HG02938 (cell line): ENCODE measurements around the gene PBX1.
"Not testable (repeated sequence)": the region's sequence is repeated elsewhere in the genome, so short reads cannot be mapped to it uniquely, and the experiment has no call there.

Experiments
- ATAC-seq: cut with Tn5 transposase; IDR thresholded peaks from one replicate; pipeline ENCODE4 v1.9.1; 2021; ENCODE audit warnings: mild to moderate bottlenecking, moderate library complexity; ENCODE audit not compliant: unreplicated experiment

PBX1 gene

GRCh38 chr1:164637461-164638375 lies 78.7 kb downstream of the PBX1 start:
- no peak for ATAC-seq

DNA sequence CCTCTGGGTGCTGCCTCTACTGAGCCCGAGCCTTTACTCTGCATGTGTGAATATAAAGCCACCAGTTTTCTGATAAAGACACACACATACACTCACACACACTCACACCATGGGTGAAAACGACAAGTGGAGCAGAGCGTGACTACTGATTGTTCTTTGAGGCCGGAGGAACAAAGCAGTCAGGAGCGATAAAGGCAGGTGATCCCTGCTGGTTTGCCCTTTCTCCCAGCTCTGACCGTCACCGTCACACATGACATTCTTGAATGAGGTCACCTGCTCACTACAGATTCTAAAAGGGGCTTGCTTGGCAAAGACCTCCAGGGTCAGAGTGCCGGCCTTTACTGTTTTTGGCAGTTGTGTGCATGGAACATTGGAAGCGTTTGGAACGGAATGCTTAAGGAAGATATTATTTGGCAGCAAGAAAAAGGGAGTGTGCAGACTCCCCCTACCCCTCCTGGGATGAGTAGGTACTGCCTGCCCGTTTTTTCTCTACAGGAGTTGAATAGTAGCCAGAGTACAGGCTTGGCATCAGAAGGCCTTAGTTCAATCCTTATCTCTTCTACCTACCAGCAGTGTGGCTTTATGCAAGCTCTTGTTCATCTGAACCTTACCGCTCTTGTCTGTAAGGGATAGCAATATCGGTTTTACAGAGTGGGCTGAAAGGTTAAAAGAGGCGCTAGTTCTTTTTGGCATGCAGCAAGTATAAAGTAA lies 79.7 kb downstream of the PBX1 start:
- no peak for ATAC-seq

GRCh38 chr1:164640686-164641352 lies 81.8 kb downstream of the PBX1 start:
- ATAC-seq: no peak

- no peak for ATAC-seq
These were observed 82.4 kb downstream of the PBX1 start for GRCh38 chr1:164641353-164641730.

- ATAC-seq: no peak
These were observed 84.0 kb downstream of the PBX1 start for GRCh38 chr1:164643018-164643417.

GRCh38 chr1:164644268-164644667 lies 85.3 kb downstream of the PBX1 start:
- ATAC-seq: no peak

GRCh38 chr1:164644774-164645644 lies 86.0 kb downstream of the PBX1 start:
- no peak for ATAC-seq

GRCh38 chr1:164645921-164646320 lies 86.9 kb downstream of the PBX1 start:
- no peak for ATAC-seq

DNA sequence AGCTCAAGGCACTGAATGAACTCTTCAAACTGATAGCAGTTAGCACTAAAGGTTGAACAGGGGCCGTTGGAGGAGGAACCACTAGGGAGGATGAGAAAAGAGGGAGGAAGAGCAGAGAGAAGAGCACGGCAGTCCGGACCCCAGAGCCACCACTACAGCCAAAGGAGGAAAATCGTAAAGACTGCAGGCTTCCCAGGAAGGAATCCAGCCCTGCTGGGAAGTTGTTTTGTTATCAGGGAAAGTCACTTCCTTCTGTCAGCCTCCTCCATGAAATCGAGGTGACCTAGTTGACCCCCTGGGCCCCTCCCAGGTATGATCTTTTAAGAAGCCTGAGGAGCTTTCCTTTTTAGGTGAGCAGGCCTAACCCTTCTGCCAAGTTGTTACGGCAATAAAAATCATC lies 88.2 kb downstream of the PBX1 start:
- ATAC-seq: no peak

DNA sequence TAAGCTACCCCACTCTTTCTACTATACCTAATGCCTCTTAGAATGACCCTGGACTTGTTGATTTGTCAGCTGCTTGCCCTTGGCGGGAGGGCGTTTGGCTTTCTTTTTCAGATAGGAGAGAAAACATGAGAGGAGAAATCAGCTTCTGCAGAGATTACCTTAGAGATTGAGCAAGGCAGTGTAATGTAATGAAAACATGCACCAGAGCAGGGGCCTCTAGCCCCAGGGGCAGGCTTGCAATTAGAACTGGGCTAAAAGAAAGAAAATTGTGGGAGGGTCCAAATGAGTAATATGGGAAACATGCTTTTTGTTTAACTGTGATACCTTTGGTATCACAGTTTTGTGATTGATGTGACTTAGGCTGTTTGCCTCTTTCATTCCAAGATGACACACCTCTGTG lies 89.7 kb downstream of the PBX1 start:
- no peak for ATAC-seq

GRCh38 chr1:164649146-164649545 lies 90.2 kb downstream of the PBX1 start:
- ATAC-seq: no peak

- no peak for ATAC-seq
These were observed 91.5 kb downstream of the PBX1 start for GRCh38 chr1:164650531-164650930.

- no peak for ATAC-seq
These were observed 92.5 kb downstream of the PBX1 start for GRCh38 chr1:164651351-164651951.

- not testable (repeated sequence) for ATAC-seq
These were observed 94.0 kb downstream of the PBX1 start for GRCh38 chr1:164652969-164653368.

- ATAC-seq: no peak
These were observed 94.7 kb downstream of the PBX1 start for GRCh38 chr1:164653705-164654104.

GRCh38 chr1:164654200-164654599 lies 95.2 kb downstream of the PBX1 start:
- no peak for ATAC-seq

GRCh38 chr1:164658864-164659263 lies 99.9 kb downstream of the PBX1 start:
- ATAC-seq: no peak

GRCh38 chr1:164659621-164660411 lies 100.8 kb downstream of the PBX1 start:
- peak; percentile 28 for ATAC-seq

- peak; percentile 88 for ATAC-seq
These were observed 101.4 kb downstream of the PBX1 start for GRCh38 chr1:164660412-164660772.

DNA sequence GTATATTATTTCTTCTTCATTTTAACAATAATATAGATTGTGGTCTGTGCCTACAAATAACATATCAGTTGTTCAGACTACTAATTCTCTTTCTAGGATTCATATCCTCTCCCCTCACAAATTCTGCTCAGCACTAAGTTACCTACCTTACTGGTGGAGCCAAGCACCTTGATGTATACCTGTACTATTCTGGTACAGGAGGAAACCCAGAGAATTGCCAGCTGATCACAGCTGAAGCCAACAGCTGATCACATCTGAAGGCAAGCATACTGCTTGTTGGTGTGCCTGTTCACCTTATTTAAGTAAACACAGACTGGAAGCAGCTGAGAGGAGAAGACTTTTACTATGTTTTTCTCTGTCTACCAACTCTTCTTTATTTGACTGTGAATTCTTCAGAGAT lies 101.8 kb downstream of the PBX1 start:
- peak; percentile 12 for ATAC-seq
